Spleen (tissue), 11 donors: ENCODE results near the gene CNTN5. TPM values are rescaled to one million over a fixed set of nuclear protein-coding genes. Genes with fewer than 3 reads are reported as not detected.

ENCODE experiments used
- DNase-seq: peaks from one replicate; pipeline ENCODE4 v3.0.0-alpha.2; 2020
- H3K27ac ChIP-seq, 8 donors: fragments of 200-600 bp; sonication (generic) in 7 of 8; 1 replicate in 4 of 8; 2 replicates in 4 of 8; pipeline versions ENCODE4 v1.5.0 to v1.8.0; 2016 to 2021; ENCODE audit warnings: inconsistent platforms in 4 of 8, mild to moderate bottlenecking in 4 of 8, moderate library complexity in 1 of 8
- H3K27me3 ChIP-seq, 7 donors: fragments of 200-600 bp; sonication (generic) in 6 of 7; replicated peaks in 1 of 7; 1 replicate in 4 of 7; 2 replicates in 3 of 7; pipeline versions ENCODE4 v1.5.0 to v1.8.0; 2016 to 2021; ENCODE audit warnings: inconsistent platforms in 3 of 7, mild to moderate bottlenecking in 1 of 7
- H3K36me3 ChIP-seq, 6 donors: fragments of 200-600 bp; sonication (generic) in 5 of 6; 1 replicate in 4 of 6; 2 replicates in 2 of 6; pipeline versions ENCODE4 v1.5.0 to v1.8.0; 2016 to 2021; ENCODE audit warnings: inconsistent platforms in 2 of 6
- H3K4me1 ChIP-seq, 6 donors: fragments of 200-600 bp; sonication (generic) in 5 of 6; 1 replicate in 3 of 6; 2 replicates in 3 of 6; pipeline versions ENCODE4 v1.5.0 to v1.8.0; 2016 to 2021; ENCODE audit warnings: inconsistent platforms in 3 of 6
- H3K4me3 ChIP-seq, 8 donors: fragments of 200-600 bp; sonication (generic) in 7 of 8; 1 replicate in 4 of 8; 2 replicates in 4 of 8; pipeline versions ENCODE4 v1.5.0 to v1.8.0; 2016 to 2021; ENCODE audit warnings: inconsistent platforms in 4 of 8, mild to moderate bottlenecking in 4 of 8, moderate library complexity in 2 of 8
- H3K9me3 ChIP-seq, 8 donors: fragments of 200-600 bp; sonication (generic) in 7 of 8; 1 replicate in 4 of 8; 2 replicates in 4 of 8; pipeline versions ENCODE4 v1.5.0 to v1.8.0; 2016 to 2021; ENCODE audit warnings: inconsistent platforms in 4 of 8
- CTCF ChIP-seq, 11 experiments: fragments of 200-600 bp in 7 of 11; fragments of 450-650 bp in 4 of 11; sonication (generic) in 4 of 11; IDR thresholded peaks in 8 of 11; conservative IDR thresholded peaks in 3 of 11; 1 replicate in 7 of 11; 2 replicates in 4 of 11; pipeline versions ENCODE4 v1.4.0 to v1.8.0; 2016 to 2021; ENCODE audit warnings: antibody characterized with exemption in 11 of 11, inconsistent platforms in 4 of 11, mild to moderate bottlenecking in 1 of 11
- POLR2A ChIP-seq, 3 donors: fragments of 450-650 bp; IDR thresholded peaks; one replicate each; pipeline ENCODE4 v1.5.1; 2017; ENCODE audit warnings: antibody characterized with exemption in 3 of 3, mild to moderate bottlenecking in 1 of 3
- POLR2AphosphoS5 ChIP-seq, 3 donors: sonication (generic); formaldehyde crosslinking; IDR thresholded peaks; one replicate each; pipeline ENCODE4 v1.5.1; 2017; ENCODE audit warnings: antibody characterized with exemption in 3 of 3
- WGBS, 5 donors: extraction: QIAGEN DNeasy Blood & Tissue Kit in 3 of 5; methylation state at CpG; one replicate each; pipeline versions ENCODE4 v1.1.5 to v1.1.7; 2013 to 2018; 5-methylcytosine and 5-hydroxymethylcytosine counted together
- intact Hi-C: fragments of 100-400 bp; cut with DNase I; formaldehyde crosslinking; loops from one replicate; pipeline ENCODE4 v1.15.0; 2023; ENCODE audit warnings: low total_unique reads
- polyA plus RNA-seq, 3 donors: library from polyadenylated mRNA; stranded (reverse); fragments of 200-250 nt; gene quantifications; one replicate each; pipeline ENCODE4 v1.2.1, GENCODE V29; 2013
- total RNA-seq, 7 donors: library from RNA; depleted of rRNA in 3 of 7; stranded (reverse); fragments of >200 nt in 3 of 7; fragmentation: NEBNext Ultra II Directional in 4 of 7; extraction: Animal tissue kit (Norgen Biotek cat#: 25700) in 4 of 7; gene quantifications; one replicate each; pipeline versions ENCODE4 v1.1.0 to v1.2.1, GENCODE V29; 2016 to 2021
- donor health status: healthy with polysubstance abuse.
- donor health status: DM: no; HTN: no; CAD: no; lungs with moderate emphysema.
- donor health status: DM: no; HTN: no; CAD: no.
- donor health status: Bipolar disorder and iron deficiency.
- donor health status: healthy.
- donor health status: DM: no; HTN: no; CAD: no.
- donor health status: DM: yes; HTN: yes; CAD: no.

The CNTN5 gene
- total and polyA plus RNA-seq, 10 donors, result 0.02 TPM; not detected in 8

GRCh38 chr11:99327527-99327926, 306.8 kb downstream of the CNTN5 start:
- Histone ChIP-seq H3K9me3 (no peaks in the 10 kb centered on the region), H3K36me3 (no peaks in the 10 kb centered on the region), H3K4me3 (no peak overlapping the region), H3K27ac (no peak overlapping the region), H3K27me3 (no peaks in the 10 kb centered on the region), H3K4me1 (no peaks in the 10 kb centered on the region)
- no peak for DNase-seq
- TF ChIP-seq CTCF (IDR thresholded peaks at IDR 0.05 in 8 of 11, conservative IDR thresholded peaks at IDR 0.05 in 3 of 11) (no peak), POLR2A (IDR thresholded peaks at IDR 0.05) (no peak), POLR2AphosphoS5 (IDR thresholded peaks at IDR 0.05) (no peak)
- intact Hi-C loops, result no loop called here
- WGBS, 5 donors, result 73 to 88% (median 82%) methylated on average over 3 of the region's 3 CpGs

- Histone ChIP-seq H3K27ac (no peak overlapping the region), H3K4me1 (no peaks in the 10 kb centered on the region), H3K36me3 (no peaks in the 10 kb centered on the region), H3K9me3 (no peaks in the 10 kb centered on the region), H3K27me3 (no peaks in the 10 kb centered on the region), H3K4me3 (no peak overlapping the region)
- TF ChIP-seq POLR2A (IDR thresholded peaks at IDR 0.05) (no peak), POLR2AphosphoS5 (IDR thresholded peaks at IDR 0.05) (no peak), CTCF (IDR thresholded peaks at IDR 0.05 in 8 of 11, conservative IDR thresholded peaks at IDR 0.05 in 3 of 11) (no peak)
- no peak for DNase-seq
- intact Hi-C loops, result no loop called here
- WGBS, 5 donors, result 67 to 100% (median 88%) methylated on average over 1 of the region's 1 CpG
Observed at GRCh38 chr11:99333621-99334020, 312.9 kb downstream of the CNTN5 start.

GRCh38 chr11:99343117-99343516, 322.4 kb downstream of the CNTN5 start:
- no peaks in the 10 kb centered on the region for H3K27me3 ChIP-seq
- no peaks in the 10 kb centered on the region for H3K4me1 ChIP-seq
- H3K4me3 ChIP-seq, result no peak overlapping the region
- no peaks in the 10 kb centered on the region for H3K36me3 ChIP-seq
- intact Hi-C loops, result no loop called here
- peaks cover 0 to 10% (median 0%) of the 10 kb centered on the region in 8 donors for H3K9me3 ChIP-seq
- no peak for DNase-seq
- H3K27ac ChIP-seq, result no peak overlapping the region
- WGBS, 5 donors, result 68 to 92% (median 77%) methylated on average over 2 of the region's 2 CpGs
- TF ChIP-seq CTCF (IDR thresholded peaks at IDR 0.05 in 8 of 11, conservative IDR thresholded peaks at IDR 0.05 in 3 of 11), result no peak
- TF ChIP-seq POLR2AphosphoS5 (IDR thresholded peaks at IDR 0.05), result no peak
- TF ChIP-seq POLR2A (IDR thresholded peaks at IDR 0.05), result no peak

- no peak for DNase-seq
- Histone ChIP-seq H3K4me1 (no peaks in the 10 kb centered on the region), H3K4me3 (no peak overlapping the region), H3K27me3 (no peaks in the 10 kb centered on the region), H3K27ac (no peak overlapping the region), H3K36me3 (no peaks in the 10 kb centered on the region), H3K9me3 (no peaks in the 10 kb centered on the region)
- WGBS, 5 donors, result 62 to 80% (median 77%) methylated on average over 5 of the region's 5 CpGs
- TF ChIP-seq POLR2AphosphoS5 (IDR thresholded peaks at IDR 0.05), result no peak
- TF ChIP-seq POLR2A (IDR thresholded peaks at IDR 0.05), result no peak
- intact Hi-C loops, result no loop called here
Observed at GRCh38 chr11:99349151-99349673, 328.5 kb downstream of the CNTN5 start.

GRCh38 chr11:99351624-99352023, 330.9 kb downstream of the CNTN5 start:
- no peaks in the 10 kb centered on the region for H3K9me3 ChIP-seq
- H3K4me1 ChIP-seq, result no peaks in the 10 kb centered on the region
- no peak overlapping the region for H3K27ac ChIP-seq
- no peaks in the 10 kb centered on the region for H3K27me3 ChIP-seq
- 26 to 59% (median 47%) methylated on average over 1 of the region's 1 CpG for WGBS, 5 donors
- intact Hi-C loops, result no loop called here
- DNase-seq, result no peak
- H3K36me3 ChIP-seq, result no peaks in the 10 kb centered on the region
- no peak for TF ChIP-seq CTCF (IDR thresholded peaks at IDR 0.05 in 8 of 11, conservative IDR thresholded peaks at IDR 0.05 in 3 of 11)
- no peak for TF ChIP-seq POLR2A (IDR thresholded peaks at IDR 0.05)
- TF ChIP-seq POLR2AphosphoS5 (IDR thresholded peaks at IDR 0.05), result no peak
- no peak overlapping the region for H3K4me3 ChIP-seq
